Measurements from ENCODE around the gene ZC3H7B.
"Not testable (repeated sequence)": the region's sequence is repeated elsewhere in the genome, so short reads cannot be mapped to it uniquely, and the experiment has no call there.

ZC3H7B gene, protein sequence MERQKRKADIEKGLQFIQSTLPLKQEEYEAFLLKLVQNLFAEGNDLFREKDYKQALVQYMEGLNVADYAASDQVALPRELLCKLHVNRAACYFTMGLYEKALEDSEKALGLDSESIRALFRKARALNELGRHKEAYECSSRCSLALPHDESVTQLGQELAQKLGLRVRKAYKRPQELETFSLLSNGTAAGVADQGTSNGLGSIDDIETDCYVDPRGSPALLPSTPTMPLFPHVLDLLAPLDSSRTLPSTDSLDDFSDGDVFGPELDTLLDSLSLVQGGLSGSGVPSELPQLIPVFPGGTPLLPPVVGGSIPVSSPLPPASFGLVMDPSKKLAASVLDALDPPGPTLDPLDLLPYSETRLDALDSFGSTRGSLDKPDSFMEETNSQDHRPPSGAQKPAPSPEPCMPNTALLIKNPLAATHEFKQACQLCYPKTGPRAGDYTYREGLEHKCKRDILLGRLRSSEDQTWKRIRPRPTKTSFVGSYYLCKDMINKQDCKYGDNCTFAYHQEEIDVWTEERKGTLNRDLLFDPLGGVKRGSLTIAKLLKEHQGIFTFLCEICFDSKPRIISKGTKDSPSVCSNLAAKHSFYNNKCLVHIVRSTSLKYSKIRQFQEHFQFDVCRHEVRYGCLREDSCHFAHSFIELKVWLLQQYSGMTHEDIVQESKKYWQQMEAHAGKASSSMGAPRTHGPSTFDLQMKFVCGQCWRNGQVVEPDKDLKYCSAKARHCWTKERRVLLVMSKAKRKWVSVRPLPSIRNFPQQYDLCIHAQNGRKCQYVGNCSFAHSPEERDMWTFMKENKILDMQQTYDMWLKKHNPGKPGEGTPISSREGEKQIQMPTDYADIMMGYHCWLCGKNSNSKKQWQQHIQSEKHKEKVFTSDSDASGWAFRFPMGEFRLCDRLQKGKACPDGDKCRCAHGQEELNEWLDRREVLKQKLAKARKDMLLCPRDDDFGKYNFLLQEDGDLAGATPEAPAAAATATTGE

DNA sequence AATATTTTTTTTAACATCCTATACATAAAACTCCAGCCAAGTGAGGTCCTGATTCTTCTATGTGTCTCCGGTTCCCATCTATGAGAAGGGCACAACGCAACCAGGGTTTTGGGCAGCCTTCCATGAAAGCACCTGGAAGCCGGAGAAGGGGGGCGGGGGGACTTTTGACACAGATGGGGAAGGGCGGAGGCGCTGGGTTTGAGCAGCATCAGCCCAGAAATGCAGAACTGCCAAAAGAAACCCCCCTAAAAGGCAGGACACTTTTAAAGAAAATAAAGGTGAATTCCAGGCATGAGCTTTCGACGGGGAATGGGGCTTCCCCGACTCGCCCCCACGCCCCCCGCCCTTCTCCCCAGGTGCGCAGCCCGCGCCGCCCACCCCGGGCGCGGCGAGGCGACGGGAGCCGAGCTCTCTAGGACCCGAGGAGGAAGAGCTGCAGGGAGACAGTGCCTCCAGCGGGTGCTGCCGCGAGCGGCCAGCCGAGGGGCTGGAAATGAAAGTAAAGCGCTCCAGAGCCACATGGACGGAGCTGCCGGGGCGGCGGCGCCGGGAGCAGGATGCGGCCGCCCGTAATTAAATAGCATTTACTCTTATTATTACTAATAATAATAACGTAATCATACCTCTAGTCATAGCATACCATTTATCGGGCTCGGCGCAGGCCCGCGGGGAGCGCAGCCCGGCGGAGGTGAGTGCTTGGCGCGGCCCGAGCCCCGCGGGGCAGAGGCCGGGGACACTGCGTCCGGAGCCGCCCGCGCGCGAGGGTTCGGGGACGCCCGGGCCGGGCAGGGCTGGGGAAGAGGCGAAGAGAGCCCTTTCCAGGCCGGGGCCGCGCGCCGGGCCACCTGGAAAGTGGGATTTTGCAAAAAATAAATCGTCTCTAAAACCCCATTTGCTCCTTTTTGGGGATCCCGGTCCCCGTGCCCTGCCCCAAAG lies at the start of gene ZC3H7B:
TSS of gene ZC3H7B (plus strand) at position 441 of the 936 bp plus-strand sequence. CDS start 19,136 bp downstream, outside the sequence.
- DNase-seq: peak; percentile 66

DNA sequence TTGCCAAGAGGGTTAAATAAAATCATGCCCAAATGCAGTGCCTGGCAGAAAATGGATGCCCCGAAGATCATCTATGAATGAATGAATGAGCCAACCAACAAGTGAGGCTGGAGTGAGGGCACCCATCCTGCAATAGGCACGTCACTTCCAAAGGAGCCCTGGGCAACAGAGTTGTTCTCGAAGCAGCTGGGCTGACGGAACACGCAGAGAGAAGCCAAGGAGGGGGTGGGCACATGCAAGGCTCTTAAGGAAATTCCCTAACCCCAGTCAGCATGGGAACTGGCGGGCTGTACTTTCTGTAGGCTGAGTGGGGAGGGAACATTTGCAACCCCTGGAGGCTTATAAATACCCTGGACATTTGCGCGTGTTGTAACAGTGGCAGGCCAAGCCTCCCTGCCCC lies 49.0 kb upstream of the ZC3H7B start:
- DNase-seq: no peak

DNA sequence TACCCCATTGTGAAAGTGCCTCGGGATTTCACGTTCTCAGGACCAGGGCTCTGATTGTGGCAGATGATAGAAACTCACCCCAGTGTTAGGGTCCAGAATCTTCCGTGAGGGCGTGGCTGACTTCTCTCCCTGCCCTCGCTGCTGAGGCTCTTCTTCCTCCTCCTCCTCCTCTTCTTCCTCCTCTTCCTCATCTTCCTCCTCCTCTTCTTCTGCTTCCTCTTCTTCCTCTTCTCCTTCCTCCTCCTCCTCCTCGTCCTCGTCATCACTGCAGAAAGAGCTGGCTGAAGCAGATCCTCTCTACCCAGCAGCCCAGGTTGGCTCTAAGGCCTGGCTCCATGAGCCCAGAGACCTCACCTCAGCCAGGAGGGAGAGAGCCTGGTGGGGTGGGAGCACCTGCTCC lies 47.1 kb upstream of the ZC3H7B start:
- no peak for DNase-seq

DNA sequence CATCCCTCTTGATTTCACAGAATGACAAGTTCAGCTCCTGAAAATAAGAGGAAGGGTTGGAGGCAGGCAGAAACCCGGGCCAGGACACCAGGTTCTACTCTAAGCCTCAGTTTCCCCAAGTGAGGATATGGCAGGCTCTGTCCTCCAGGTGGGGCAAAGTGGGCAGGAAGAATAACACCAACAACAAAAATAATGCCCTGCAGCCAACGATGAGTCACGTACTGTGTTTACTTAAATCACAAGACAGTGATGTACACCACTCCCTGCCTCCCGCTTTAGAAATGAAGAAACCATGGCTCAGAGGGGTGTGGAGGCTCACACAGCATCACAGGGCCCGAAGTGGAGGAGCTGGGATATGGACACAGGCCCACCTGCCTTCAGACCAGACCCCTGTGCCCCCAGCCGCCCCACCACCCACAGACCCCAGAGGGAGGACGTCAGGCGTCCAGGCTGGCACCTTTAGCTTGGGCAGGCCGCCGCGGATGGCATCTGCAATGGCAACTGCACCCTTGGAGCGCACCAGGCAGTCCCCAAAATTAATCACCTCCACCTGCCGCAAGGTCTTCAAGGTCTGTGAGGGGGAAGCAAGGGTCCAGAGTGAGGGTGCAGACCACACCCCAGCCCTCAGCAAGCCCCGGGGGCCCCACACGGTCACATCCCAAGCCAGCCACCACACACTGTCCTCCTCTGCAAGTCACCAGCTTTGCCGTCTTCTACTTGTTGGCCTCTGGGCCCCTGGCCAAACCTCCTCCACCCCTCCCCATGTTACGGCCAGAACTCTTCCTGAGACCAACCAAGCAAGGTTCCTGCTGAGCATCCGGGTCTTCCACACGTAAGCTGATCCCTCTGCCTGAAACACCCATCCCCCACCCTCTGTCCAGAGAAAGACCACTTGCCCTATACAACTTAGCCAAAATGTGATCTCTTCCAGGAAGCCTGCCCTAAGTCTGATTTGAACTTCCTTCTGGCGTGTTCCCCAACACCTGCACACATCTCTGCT lies 44.8 kb upstream of the ZC3H7B start:
- peak; percentile 26 for DNase-seq

DNA sequence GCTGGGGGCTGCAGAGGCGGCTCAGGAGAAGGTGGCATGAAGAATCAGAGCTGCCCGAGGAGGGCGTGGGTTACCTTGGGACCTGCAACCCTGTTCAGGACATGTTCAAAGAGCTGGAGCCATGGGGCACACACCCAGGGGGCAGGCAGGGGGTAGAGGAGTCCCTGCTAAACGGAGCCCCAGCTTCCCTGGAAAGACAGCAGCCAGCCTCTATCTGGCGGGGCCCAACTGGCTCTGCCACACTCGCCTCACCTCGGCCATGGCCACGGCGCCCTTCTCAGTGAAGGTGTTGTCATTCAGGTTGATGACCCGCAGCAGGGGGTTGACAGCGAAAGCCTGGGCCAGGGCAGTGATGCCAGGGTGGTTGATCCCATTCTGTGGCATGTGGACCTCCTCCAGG lies 43.6 kb upstream of the ZC3H7B start:
- no peak for DNase-seq

DNA sequence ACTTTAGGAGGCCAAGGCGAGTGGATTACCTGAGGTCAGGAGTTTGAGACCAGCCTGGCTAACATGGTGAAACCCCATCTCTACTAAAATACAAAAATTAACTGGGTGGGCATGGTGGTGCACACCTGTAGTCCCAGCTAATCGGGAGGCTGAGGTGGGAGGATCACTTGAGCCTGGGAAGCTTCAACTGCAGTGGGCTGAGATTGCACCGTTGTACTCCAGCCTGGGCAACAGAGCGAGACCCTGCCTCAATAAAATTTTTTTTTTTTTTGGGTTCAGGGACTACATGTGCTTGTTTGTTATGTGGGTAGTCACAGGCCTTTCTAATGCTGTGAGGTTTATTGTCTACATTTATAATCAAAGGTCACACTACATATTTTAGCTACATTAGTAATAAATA lies 41.6 kb upstream of the ZC3H7B start:
- DNase-seq: not testable (repeated sequence)

DNA sequence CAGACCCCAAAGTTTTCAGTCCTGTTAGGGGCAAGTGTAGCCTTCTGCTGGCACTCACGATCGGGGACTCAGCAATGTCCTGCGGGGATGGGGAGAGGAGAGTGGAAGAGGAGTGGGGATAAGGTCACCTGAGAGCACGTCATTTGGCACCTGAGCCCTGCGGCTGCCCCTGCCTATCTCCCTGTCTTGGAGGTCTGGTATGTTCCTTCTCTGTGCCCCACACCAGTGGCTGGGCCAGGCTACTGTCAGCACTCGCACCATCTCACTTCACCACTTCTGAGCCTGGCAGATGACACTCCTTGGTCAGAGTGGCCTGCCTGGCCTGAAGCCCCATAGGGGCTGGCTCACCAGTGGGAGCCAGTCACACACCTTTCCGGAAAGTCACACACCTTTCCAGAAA lies 40.5 kb upstream of the ZC3H7B start:
- no peak for DNase-seq

DNA sequence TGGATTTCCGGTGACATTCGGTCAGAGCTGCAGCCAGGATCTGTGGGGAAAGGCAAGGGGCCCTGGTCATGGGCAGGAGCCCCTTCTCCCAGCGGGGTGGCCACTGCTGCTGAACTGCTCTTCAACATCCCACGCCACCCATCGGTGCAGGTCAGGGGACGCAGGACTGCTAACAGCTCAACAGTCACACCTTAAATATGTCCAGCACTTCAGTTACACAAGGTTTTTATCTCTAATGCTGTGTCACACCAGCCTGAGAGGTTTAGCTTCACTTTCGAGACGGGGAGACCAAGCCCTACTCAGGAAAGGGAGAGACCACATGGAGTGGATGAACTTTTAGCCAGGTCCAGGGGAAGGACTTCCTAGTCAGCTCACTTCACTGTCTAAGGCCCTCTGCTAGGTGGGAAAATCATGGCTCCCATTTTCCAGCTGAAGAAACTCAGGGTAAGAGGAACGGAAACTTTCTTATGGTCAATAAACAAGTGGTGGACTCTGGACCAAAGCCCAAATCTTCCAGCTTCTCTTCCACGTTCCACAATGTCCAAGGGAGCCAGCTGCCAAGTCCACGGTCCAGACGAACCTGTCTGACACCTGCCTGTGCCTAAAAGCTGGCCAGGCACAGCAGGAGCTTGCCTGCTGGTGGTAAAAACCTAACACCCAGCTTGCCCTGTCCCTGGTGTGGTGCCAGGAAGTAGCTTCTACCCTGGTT lies 39.6 kb upstream of the ZC3H7B start:
- no peak for DNase-seq

DNA sequence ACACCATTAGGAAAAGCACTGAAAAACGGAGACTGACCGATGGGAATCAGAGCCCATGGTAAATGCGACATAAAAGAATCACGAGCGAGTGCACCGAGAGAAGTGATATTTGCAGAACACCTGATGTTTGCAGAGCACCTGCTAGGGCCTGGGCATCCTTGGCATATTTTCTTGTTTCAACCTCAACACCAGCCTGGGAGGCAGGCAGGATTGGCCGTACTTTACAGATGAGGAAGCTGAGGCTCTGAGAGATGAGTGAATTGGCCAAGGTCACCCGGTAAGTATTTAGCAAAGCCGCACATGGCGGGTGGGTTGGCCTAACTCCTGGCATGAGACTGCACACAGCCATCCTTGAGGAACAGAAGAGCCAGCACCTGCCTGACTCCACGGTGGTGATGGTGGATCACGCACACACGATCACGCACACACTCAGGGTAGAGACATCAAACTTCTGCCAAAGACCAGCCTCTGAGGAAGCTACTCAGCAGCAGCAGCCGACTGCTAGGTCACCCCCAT lies 39.0 kb upstream of the ZC3H7B start:
- DNase-seq: no peak

DNA sequence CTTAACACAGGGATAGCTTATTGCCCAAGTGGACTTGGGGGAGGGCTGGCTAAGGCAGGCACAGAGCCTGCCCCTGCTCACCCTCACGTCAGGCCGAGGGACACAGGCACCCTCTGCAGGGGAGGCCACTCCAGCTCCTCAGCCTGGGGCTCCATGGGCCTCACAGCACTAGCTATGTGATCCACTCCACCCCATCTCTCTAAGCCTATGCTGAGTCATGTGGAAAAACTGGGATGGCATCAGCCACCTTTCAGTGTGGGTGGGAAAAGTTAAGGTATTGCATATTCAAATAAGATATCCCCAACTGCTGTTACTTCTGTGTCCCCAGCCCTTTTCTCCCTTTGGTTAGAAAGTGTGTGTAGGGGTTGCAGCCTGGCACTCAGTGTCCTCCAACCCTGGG lies 37.6 kb upstream of the ZC3H7B start:
- DNase-seq: no peak

DNA sequence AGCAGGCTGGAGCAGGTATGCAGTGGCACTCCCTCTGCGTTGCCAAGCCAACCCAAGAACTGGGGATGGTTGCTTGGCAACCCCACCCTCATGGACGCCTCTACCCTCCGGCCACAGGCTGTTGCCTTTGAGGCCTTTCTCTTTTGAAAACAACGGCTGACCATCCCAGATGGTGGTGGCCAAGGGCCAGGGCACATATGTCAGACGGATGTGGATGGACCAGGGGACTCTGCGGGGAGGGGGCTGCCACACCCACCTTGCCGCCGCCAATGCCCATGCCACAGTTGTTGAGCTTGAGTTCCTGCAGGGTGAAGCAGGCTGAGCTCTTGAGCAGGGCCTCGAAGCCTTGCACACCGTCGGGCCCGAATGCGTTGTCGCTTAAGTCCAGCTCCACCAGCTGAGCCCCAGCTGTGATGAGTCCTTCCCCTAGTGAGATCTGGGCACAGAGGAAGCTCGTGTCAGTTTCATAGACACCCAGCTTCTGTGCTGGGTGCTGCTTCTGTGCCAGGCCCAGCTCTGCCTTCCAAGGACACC lies 36.9 kb upstream of the ZC3H7B start:
- DNase-seq: no peak

DNA sequence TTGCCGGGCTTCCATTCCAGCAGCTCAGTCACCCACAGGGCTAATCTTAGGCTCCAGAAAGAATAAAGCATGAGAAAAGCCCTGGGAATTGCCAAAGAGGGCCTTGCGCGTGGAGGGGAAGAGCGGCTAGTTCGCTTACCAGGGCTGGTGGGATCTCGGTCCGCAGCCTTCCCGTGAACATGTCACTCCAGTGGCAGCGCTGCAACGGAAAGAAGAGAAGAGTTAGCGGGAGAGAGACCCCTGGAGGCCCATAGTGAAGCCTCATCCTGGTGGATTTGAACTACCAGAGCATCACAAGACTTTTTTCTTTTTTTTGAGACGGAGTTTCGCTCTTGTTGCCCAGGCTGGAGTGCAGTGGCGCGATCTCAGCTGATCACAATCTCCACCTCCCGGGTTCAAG lies 33.4 kb upstream of the ZC3H7B start:
- DNase-seq: no peak

DNA sequence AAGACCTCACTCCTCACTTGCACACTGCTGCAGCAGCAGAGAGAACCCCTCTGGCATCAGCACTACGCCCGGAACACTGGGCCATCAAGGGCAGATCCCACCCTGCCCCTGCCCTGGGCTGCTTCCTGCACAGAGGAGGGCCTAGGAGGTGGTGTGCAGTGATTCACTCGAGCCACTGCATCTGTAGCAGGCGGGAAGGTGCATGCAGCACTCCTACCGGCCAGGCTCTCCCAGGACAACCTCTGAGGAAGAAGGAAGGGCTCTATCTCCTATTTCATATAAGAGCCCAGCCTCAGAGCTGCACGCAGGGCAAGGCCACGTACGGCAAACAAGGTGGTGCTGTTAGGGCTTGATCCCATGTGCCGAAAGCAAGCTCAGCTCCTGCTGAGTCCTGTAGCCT lies 29.5 kb upstream of the ZC3H7B start:
- no peak for DNase-seq

DNA sequence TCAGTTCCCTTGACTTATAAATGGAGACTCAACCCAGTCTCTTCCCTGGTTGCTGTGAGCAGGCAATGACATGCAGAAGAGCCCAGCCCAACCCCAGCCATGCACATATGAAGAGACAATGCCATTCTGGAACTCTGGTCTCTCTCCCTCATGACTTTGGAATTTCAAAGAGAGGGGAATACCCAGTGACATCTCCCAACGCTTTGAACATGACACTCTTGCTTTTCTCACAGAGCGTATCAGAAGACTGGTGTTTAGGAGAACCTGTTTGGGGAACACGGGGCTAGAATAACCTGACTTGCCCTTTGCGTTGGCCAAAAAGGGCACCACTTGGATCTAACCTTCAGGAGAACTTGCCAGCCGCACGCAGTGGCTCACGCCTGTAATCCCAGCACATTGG lies 28.2 kb upstream of the ZC3H7B start:
- no peak for DNase-seq

DNA sequence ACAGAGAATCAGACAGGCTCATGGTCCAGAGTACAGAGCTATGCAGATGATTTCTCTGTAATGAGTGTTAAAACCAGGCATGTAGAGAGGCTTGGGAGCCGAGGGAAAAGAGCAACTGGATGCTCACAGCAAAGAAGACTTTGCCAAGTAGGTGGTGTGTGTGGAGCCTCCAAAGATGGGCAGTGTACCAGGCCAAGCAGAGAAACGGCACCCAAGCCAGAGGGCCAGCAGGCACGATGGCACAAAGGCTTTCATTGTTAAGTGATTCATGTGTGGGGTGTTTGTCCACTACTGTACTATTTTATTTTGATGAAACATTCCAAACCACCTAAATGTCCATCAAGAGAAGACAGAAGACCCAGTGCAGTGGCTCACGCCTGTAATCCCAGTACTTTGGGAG lies 26.5 kb upstream of the ZC3H7B start:
- no peak for DNase-seq

DNA sequence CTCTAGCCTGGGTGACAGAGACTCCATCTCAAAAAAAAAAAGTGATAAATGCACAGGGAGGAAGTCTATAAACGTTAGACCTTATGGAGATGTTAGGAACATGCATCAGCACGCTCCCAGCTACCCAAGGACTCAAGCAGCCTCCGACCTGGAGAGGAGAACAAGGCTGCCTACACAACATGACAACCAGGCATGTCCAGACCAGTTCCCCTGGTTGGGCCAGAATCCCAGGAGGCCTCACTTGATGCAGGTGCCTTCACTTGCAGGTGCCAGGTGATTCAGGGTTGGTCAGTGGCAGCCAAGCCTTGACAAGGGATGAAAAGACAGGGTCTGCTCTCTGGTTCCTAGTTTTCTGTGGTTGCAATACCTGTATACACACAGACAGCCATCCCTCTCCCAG lies 21.3 kb upstream of the ZC3H7B start:
- no peak for DNase-seq

DNA sequence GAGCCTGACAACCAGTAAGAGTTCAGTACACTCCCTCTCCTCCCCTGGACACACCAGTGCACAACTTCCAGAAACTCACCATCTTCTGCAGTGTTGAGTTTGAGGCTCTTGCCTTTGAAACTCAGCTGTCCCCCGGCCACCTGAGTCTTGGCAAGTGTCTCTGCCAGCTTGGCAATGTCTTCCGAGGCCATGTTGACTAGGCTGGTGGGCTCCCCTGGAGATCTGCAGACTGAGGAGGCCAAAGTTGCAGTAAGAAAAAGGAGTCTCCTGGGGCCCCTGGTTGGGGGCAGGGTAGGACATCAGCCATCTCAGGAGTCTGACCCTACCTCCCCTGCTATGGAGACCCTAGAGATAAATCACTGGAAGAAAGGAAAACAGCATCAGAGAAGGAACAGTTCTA lies 20.5 kb upstream of the ZC3H7B start:
- no peak for DNase-seq

DNA sequence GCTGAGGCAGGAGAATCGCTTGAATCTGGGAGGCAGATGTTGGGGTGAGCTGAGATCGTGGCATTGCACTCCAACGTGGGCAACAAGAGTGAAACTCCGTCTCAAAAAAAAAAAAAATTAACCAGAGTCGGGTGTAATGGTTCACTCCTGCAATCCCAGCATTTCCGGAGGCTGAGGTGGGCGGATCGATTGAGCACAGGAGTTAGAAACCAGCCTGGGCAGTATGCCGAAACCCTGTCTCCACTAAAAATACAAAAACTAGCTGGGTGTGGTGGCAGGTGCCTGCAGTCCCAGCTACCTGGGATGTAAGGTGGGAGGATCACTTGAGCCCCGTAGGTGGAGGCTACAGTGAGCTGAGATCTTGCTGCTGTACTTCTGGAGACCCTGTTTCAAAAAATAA lies 16.9 kb upstream of the ZC3H7B start:
- no peak for DNase-seq

DNA sequence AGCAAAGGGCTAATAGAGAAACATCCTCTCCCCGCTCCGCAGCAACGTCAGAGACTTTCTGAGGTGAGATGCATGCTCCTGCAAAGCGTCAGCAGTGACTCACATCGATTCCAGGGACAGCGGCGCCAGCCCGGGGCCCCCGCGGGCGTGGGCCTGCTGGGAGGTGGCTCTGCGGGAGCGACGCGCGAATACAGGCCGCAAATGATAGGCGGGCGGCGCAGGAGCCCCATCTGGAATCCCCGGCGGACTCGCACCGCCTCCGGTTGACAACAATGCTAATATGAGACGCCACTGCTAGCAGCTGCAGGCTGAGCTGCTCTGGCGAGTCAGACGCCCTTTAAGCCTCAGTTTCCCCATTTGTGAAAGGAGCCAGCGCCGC lies 15.9 kb upstream of the ZC3H7B start:
- DNase-seq: peak; percentile 81
